A549 (cell line): ENCODE measurements around the gene HNRNPA1. TPM values are rescaled to one million over a fixed set of nuclear protein-coding genes. Genes with fewer than 3 reads are reported as not detected.

Experiments
- ATAC-seq, 2 experiments: fragments of 200-7000 bp in 1 of 2; fragments of >200 bp in 1 of 2; cut with Nextera tagmentation in 1 of 2; cut with Tn5 transposase in 1 of 2; 3 replicates each; pipeline versions ENCODE4 v1.8.0 to v1.9.1; 2018 to 2020; ENCODE audit warnings: mild to moderate bottlenecking in 1 of 2, moderate library complexity in 1 of 2
- CTCF ChIA-PET: fragments of 300-600 bp; sonication (Branson Sonifier 250); formaldehyde crosslinking; extraction: SDS; loops from one replicate; lab custom pipeline; 2021; ENCODE audit warnings: antibody characterized with exemption, inconsistent platforms; lab: Yijun Ruan, JAX
- POLR2A ChIA-PET: fragments of 350-600 bp; formaldehyde crosslinking; extraction: SDS; loops from one replicate; lab custom pipeline; 2021; ENCODE audit warnings: antibody characterized with exemption, inconsistent platforms; lab: Yijun Ruan, JAX
- DNase-seq, 2 experiments: peaks; one replicate each; pipeline versions ENCODE4 v3.0.0 to v3.0.0-alpha.2; 2011 to 2016; ENCODE audit warnings: low read depth in 1 of 2, low spot score in 1 of 2
- FAIRE-seq: peaks from 2 replicates; lab custom pipeline; 2011; peaks lifted over from hg19 to GRCh38; lab: Jason Lieb, UNC
- H3K27ac ChIP-seq, 2 experiments: fragments of >200 bp; sonication (Bioruptor Twin); formaldehyde crosslinking; 3 replicates each; pipeline ENCODE4 v1.5.1; 2016 to 2017
- H3K4me1 ChIP-seq: fragments of >200 bp; sonication (Bioruptor Twin); formaldehyde crosslinking; 3 replicates; pipeline ENCODE4 v1.6.1; 2016
- H3K4me2 ChIP-seq: fragments of >200 bp; sonication (Bioruptor Twin); formaldehyde crosslinking; 3 replicates; pipeline ENCODE4 v1.6.1; 2016
- H3K4me3 ChIP-seq: fragments of >200 bp; sonication (Bioruptor Twin); formaldehyde crosslinking; 3 replicates; pipeline ENCODE4 v1.5.1; 2016
- H3K9me3 ChIP-seq: fragments of >200 bp; sonication (Bioruptor Twin); formaldehyde crosslinking; 3 replicates; pipeline ENCODE4 v1.6.1; 2016
- BCL3 ChIP-seq: fragments of >200 bp; sonication (Bioruptor Twin); formaldehyde crosslinking; IDR thresholded peaks from 3 replicates; pipeline ENCODE4 v1.6.1; 2016
- CHD4 ChIP-seq: fragments of 200-600 bp; sonication (generic); IDR thresholded peaks from 2 replicates; pipeline ENCODE4 v1.6.1; 2016; ENCODE audit warnings: antibody characterized with exemption, mild to moderate bottlenecking, borderline replicate concordance
- CTCF ChIP-seq: fragments of >200 bp; sonication (Bioruptor Twin); formaldehyde crosslinking; IDR thresholded peaks from 3 replicates; pipeline ENCODE4 v1.5.1; 2016
- E2F6 ChIP-seq: IDR thresholded peaks from 2 replicates; pipeline ENCODE4 v1.6.1; 2012; ENCODE audit warnings: low read depth, borderline replicate concordance
- EHMT2 ChIP-seq: fragments of 200-600 bp; sonication (generic); IDR thresholded peaks from 2 replicates; pipeline ENCODE4 v1.6.1; 2016; ENCODE audit warnings: antibody characterized with exemption, low read depth, mild to moderate bottlenecking, moderate library complexity
- FOSL2 ChIP-seq, 2 experiments: fragments of 450-650 bp in 1 of 2; fragments of >200 bp in 1 of 2; sonication (Bioruptor Twin) in 1 of 2; formaldehyde crosslinking; IDR thresholded peaks; 2 replicates each; pipeline versions ENCODE4 v1.5.0 to v1.6.1; 2016 to 2020; ENCODE audit warnings: mild to moderate bottlenecking in 1 of 2, moderate library complexity in 1 of 2
- GATA3 ChIP-seq: IDR thresholded peaks from 2 replicates; pipeline ENCODE4 v1.6.1; 2012; ENCODE audit warnings: borderline replicate concordance
- HDAC2 ChIP-seq: fragments of 200-600 bp; sonication (generic); IDR thresholded peaks from 2 replicates; pipeline ENCODE4 v1.6.1; 2016
- HEYL ChIP-seq: fragments of 250-450 bp; sonication (Bioruptor Pico); IDR thresholded peaks from 2 replicates; pipeline ENCODE4 v1.8.0; 2021; ENCODE audit warnings: mild to moderate bottlenecking, moderate library complexity
- HMGXB4 ChIP-seq: fragments of 250-450 bp; sonication (Bioruptor Pico); IDR thresholded peaks from 2 replicates; pipeline ENCODE4 v1.5.0; 2021; ENCODE audit warnings: mild to moderate bottlenecking, moderate library complexity, borderline replicate concordance
- HOXA7 ChIP-seq: fragments of 250-450 bp; sonication (Bioruptor Pico); IDR thresholded peaks from 2 replicates; pipeline ENCODE4 v1.5.0; 2020; ENCODE audit warnings: mild to moderate bottlenecking, moderate library complexity
- HOXB13 ChIP-seq: fragments of 250-450 bp; sonication (Bioruptor Pico); IDR thresholded peaks from 2 replicates; pipeline ENCODE4 v1.5.0; 2020; ENCODE audit warnings: low read depth, mild to moderate bottlenecking, moderate library complexity
- JUN ChIP-seq, 2 experiments: fragments of >200 bp; sonication (Bioruptor Twin); formaldehyde crosslinking; IDR thresholded peaks; 2 replicates in 1 of 2; 3 replicates in 1 of 2; pipeline ENCODE4 v1.6.1; 2016 to 2017
- KDM1A ChIP-seq: fragments of 200-600 bp; sonication (generic); IDR thresholded peaks from 2 replicates; pipeline ENCODE4 v1.6.1; 2016; ENCODE audit warnings: low read depth, mild to moderate bottlenecking
- MAZ ChIP-seq: fragments of 150-350 bp; IDR thresholded peaks from 2 replicates; pipeline ENCODE4 v1.6.1; 2014; ENCODE audit warnings: antibody characterized with exemption, low read depth, low read length, borderline replicate concordance
- NFE2L2 ChIP-seq: fragments of 150-350 bp; conservative IDR thresholded peaks from 2 replicates; pipeline ENCODE4 v1.6.1; 2014; ENCODE audit warnings: low read length
- NPAS2 ChIP-seq: fragments of 250-450 bp; sonication (Bioruptor Pico); IDR thresholded peaks from 2 replicates; pipeline ENCODE4 v1.8.0; 2022; ENCODE audit warnings: mild to moderate bottlenecking, moderate library complexity, borderline replicate concordance
- PBX3 ChIP-seq: IDR thresholded peaks from 2 replicates; pipeline ENCODE4 v1.6.1; 2012
- POLR2A ChIP-seq: IDR thresholded peaks from 2 replicates; pipeline ENCODE4 v1.6.1; 2012; ENCODE audit warnings: mild to moderate bottlenecking, low read length
- RAD21 ChIP-seq, 2 experiments: fragments of >200 bp in 1 of 2; sonication (Bioruptor Twin) in 1 of 2; formaldehyde crosslinking in 1 of 2; IDR thresholded peaks in 1 of 2; conservative IDR thresholded peaks in 1 of 2; 2 replicates in 1 of 2; 3 replicates in 1 of 2; pipeline ENCODE4 v1.6.1; 2012 to 2018; ENCODE audit warnings: inconsistent platforms in 1 of 2
- REST ChIP-seq: fragments of 200-600 bp; sonication (generic); IDR thresholded peaks from 2 replicates; pipeline ENCODE4 v1.6.1; 2016; ENCODE audit warnings: antibody characterized with exemption, mild to moderate bottlenecking, moderate library complexity
- TP53 ChIP-seq: fragments of 250-450 bp; sonication (Bioruptor Pico); IDR thresholded peaks from 2 replicates; pipeline ENCODE4 v1.5.0; 2021; ENCODE audit warnings: mild to moderate bottlenecking, moderate library complexity
- ZFP36 ChIP-seq: fragments of 450-650 bp; IDR thresholded peaks from 2 replicates; pipeline ENCODE4 v1.6.1; 2014; ENCODE audit warnings: borderline replicate concordance; ENCODE audit not compliant: partially characterized antibody
- ZNF302 ChIP-seq: fragments of 250-450 bp; sonication (Bioruptor Pico); IDR thresholded peaks from 2 replicates; pipeline ENCODE4 v1.9.0; 2021; ENCODE audit warnings: inconsistent platforms, mild to moderate bottlenecking, moderate library complexity
- WGBS: methylation state at CpG from one replicate; pipeline ENCODE4 v1.1.6; 2017; ENCODE audit errors: missing lambda C conversion rate; 5-methylcytosine and 5-hydroxymethylcytosine counted together
- polyA plus RNA-seq, 4 experiments: library from polyadenylated mRNA; depleted of rRNA in 3 of 4; stranded (reverse); fragments of >200 nt; fragmentation: RNase III in 1 of 4; extraction: RNeasy Plus Mini Kit Qiagen cat#74134 plus additional on column Dnase treatment in 1 of 4; gene quantifications; 2 replicates in 3 of 4; 3 replicates in 1 of 4; pipeline ENCODE4 v1.2.3, GENCODE V29; 2011 to 2017

The HNRNPA1 gene
- polyA plus RNA-seq, 2 of the 4 experiments (the other 2 are of a cell fraction), result 880 to 1,479 TPM

- Histone ChIP-seq H3K4me3 (no peak overlapping the region), H3K4me2 (no peak overlapping the region), H3K4me1 (no peaks in the 10 kb centered on the region; the same call in 1 of the 3 replicates), H3K27ac (no peak overlapping the region), H3K9me3 (no peaks in the 10 kb centered on the region)
- DNase-seq (no peak), FAIRE-seq (no peak), ATAC-seq (no peak)
- POLR2A ChIA-PET, result interaction anchor here (0.5 kb wide), 1 partner anchor 65 kb away, joined by 5 read pairs; no protein-coding TSS in a partner anchor
- TF ChIP-seq HOXB13 (CRISPR knock-in tag) (no peak), PBX3 (no peak), ZNF302 (CRISPR knock-in tag) (no peak), HEYL (no peak), TP53 (no peak), JUN (IDR thresholded peaks at IDR 0.05) (no peak), CHD4 (no peak), MAZ (no peak), FOSL2 (IDR thresholded peaks at IDR 0.05) (no peak), FOSL2 (CRISPR knock-in tag; IDR thresholded peaks at IDR 0.05) (no peak), HDAC2 (no peak), E2F6 (no peak), BCL3 (no peak), POLR2A (no peak), HMGXB4 (CRISPR knock-in tag) (no peak), NPAS2 (CRISPR knock-in tag) (no peak), KDM1A (no peak)
- WGBS, result 82% methylated on average over 1 of the region's 1 CpG
- CTCF ChIA-PET, result interaction anchor here (1.0 to 2.1 kb wide), 6 partner anchors 21 to 88 kb away, joined by 3 to 9 read pairs (median 4); partner anchors contain the start of gene COPZ1
Measured at GRCh38 chr12:54272214-54272613, 8.3 kb upstream of the HNRNPA1 start.

- H3K27ac ChIP-seq, result no peak overlapping the region
- H3K4me3 ChIP-seq, result no peak overlapping the region
- DNase-seq (no peak), FAIRE-seq (no peak), ATAC-seq (no peak)
- H3K4me2 ChIP-seq, result no peak overlapping the region
- POLR2A ChIA-PET, result no interaction called here
- H3K9me3 ChIP-seq, result no peaks in the 10 kb centered on the region
- CTCF ChIA-PET, result interaction anchor here (1.0 to 3.6 kb wide), 4 partner anchors 10 to 59 kb away, joined by 3 to 16 read pairs (median 6); partner anchors contain the start of gene COPZ1
- WGBS, result 88% methylated on average over 2 of the region's 2 CpGs
- peaks cover 11% of the 10 kb centered on the region for H3K4me1 ChIP-seq
- TF ChIP-seq JUN (IDR thresholded peaks at IDR 0.05), result no peak
- TF ChIP-seq EHMT2, result no peak
- no peak for TF ChIP-seq GATA3
- no peak for TF ChIP-seq HOXA7
- TF ChIP-seq MAZ, result no peak
- no peak for TF ChIP-seq NFE2L2
- TF ChIP-seq REST, result no peak
- TF ChIP-seq RAD21 (conservative IDR thresholded peaks at IDR 0.05 in 1 of 2, IDR thresholded peaks at IDR 0.05 in 1 of 2), result no peak
- TF ChIP-seq ZFP36, result no peak
- no peak for TF ChIP-seq CTCF
- no peak for TF ChIP-seq PBX3
Measured at GRCh38 chr12:54273981-54274380, 6.5 kb upstream of the HNRNPA1 start.
